B cell (primary cell): Measurements from ENCODE around the gene MAP3K2. TPM values are rescaled to one million over a fixed set of nuclear protein-coding genes. Genes with fewer than 3 reads are reported as not detected.

ENCODE experiments used
- ATAC-seq: fragments of 200-7000 bp; cut with Tn5 transposase; one replicate; pipeline ENCODE4 v1.10.0; 2021; ENCODE audit warnings: low read depth, mild to moderate bottlenecking, moderate number of reproducible peaks, moderate library complexity
- CTCF ChIA-PET: fragments of 350-600 bp; sonication (Branson Sonifier 250); formaldehyde crosslinking; loops from one replicate; lab custom pipeline; 2021; ENCODE audit warnings: antibody characterized with exemption, inconsistent platforms; lab: Charles Lee
- POLR2A ChIA-PET: fragments of 350-600 bp; sonication (Branson Sonifier 250); formaldehyde crosslinking; loops from one replicate; lab custom pipeline; 2021; ENCODE audit warnings: antibody characterized with exemption; lab: Charles Lee
- DNase-seq: peaks from one replicate; pipeline ENCODE4 v3.0.0; 2013
- H2AFZ ChIP-seq: 2 replicates; pipeline ENCODE4 v1.6.1; 2012; ENCODE audit warnings: mild to moderate bottlenecking, low read depth, low read length; ENCODE audit not compliant: insufficient read depth, poor library complexity, severe bottlenecking
- H3K27ac ChIP-seq, 2 donors: 1 replicate in 1 of 2; 2 replicates in 1 of 2; pipeline ENCODE4 v1.5.1; 2012 to 2013; ENCODE audit warnings: low read length in 2 of 2, mild to moderate bottlenecking in 2 of 2, moderate library complexity in 1 of 2
- H3K27me3 ChIP-seq, 4 experiments: fragments of 200-600 bp in 1 of 4; sonication (generic) in 1 of 4; replicated peaks in 1 of 4; 1 replicate in 2 of 4; 2 replicates in 2 of 4; pipeline versions ENCODE4 v1.6.1 to v1.7.0; 2013 to 2016; ENCODE audit warnings: low read length in 3 of 4, mild to moderate bottlenecking in 2 of 4, mixed read lengths in 1 of 4, moderate library complexity in 1 of 4; ENCODE audit not compliant: insufficient read depth in 4 of 4, control insufficient read depth in 3 of 4; ENCODE audit errors: control extremely low read depth in 1 of 4
- H3K36me3 ChIP-seq, 2 experiments: replicated peaks in 1 of 2; 1 replicate in 1 of 2; 2 replicates in 1 of 2; pipeline versions ENCODE4 v1.6.1 to v1.7.1; 2013; ENCODE audit warnings: low read length in 1 of 2; ENCODE audit not compliant: insufficient read depth in 2 of 2, control insufficient read depth in 1 of 2; ENCODE audit errors: control extremely low read depth in 1 of 2, extremely low read depth in 1 of 2
- H3K4me1 ChIP-seq, 2 donors: fragments of 200-600 bp in 1 of 2; sonication (generic) in 1 of 2; 1 replicate in 1 of 2; 2 replicates in 1 of 2; pipeline versions ENCODE4 v1.5.1 to v1.6.1; 2013 to 2017; ENCODE audit warnings: low read length in 2 of 2; ENCODE audit not compliant: control insufficient read depth in 2 of 2, insufficient read depth in 2 of 2
- H3K4me2 ChIP-seq: replicated peaks from 2 replicates; pipeline ENCODE3; 2012; ENCODE audit warnings: mild to moderate bottlenecking, low read depth, low read length; ENCODE audit not compliant: poor library complexity, severe bottlenecking
- H3K4me3 ChIP-seq, 5 experiments: fragments of 200-600 bp in 1 of 5; sonication (generic) in 1 of 5; 1 replicate in 3 of 5; 2 replicates in 2 of 5; pipeline versions ENCODE4 v1.5.1 to v1.7.0; 2011 to 2016; ENCODE audit warnings: low read length in 4 of 5, mild to moderate bottlenecking in 4 of 5, low read depth in 2 of 5, control low read depth in 1 of 5, moderate library complexity in 1 of 5; ENCODE audit not compliant: insufficient read depth in 1 of 5; ENCODE audit errors: control extremely low read depth in 1 of 5, extremely low read depth in 1 of 5
- H3K79me2 ChIP-seq: fragments of 200-600 bp; sonication (generic); one replicate; pipeline ENCODE4 v1.6.0; 2016; ENCODE audit warnings: low read length; ENCODE audit not compliant: control insufficient read depth, insufficient read depth
- H3K9ac ChIP-seq: fragments of 200-600 bp; sonication (generic); 2 replicates; pipeline ENCODE4 v1.6.1; 2017; ENCODE audit warnings: mild to moderate bottlenecking, low read length, moderate library complexity
- H3K9me3 ChIP-seq, 3 donors: one replicate each; pipeline versions ENCODE4 v1.6.1 to v1.7.1; 2013; ENCODE audit warnings: low read length in 2 of 3; ENCODE audit not compliant: control insufficient read depth in 2 of 3, insufficient read depth in 1 of 3; ENCODE audit errors: control extremely low read depth in 1 of 3
- H4K20me1 ChIP-seq: 2 replicates; pipeline ENCODE4 v1.6.0; 2012; ENCODE audit warnings: mild to moderate bottlenecking, low read length; ENCODE audit not compliant: insufficient read depth, control insufficient read depth, poor library complexity, severe bottlenecking
- H3K27ac Mint-ChIP-seq: one replicate; pipeline ENCODE4 v1.8.0; 2021; ENCODE audit warnings: mixed read lengths
- H3K27me3 Mint-ChIP-seq: one replicate; pipeline ENCODE4 v1.8.0; 2021; ENCODE audit warnings: mixed read lengths
- H3K4me1 Mint-ChIP-seq: one replicate; pipeline ENCODE4 v1.8.0; 2021; ENCODE audit warnings: mixed read lengths
- H3K4me3 Mint-ChIP-seq: one replicate; pipeline ENCODE4 v1.8.0; 2021; ENCODE audit warnings: mixed read lengths
- H3K9me3 Mint-ChIP-seq: one replicate; pipeline ENCODE4 v1.8.0; 2022; ENCODE audit warnings: mixed read lengths; ENCODE audit not compliant: insufficient read depth
- EZH2 ChIP-seq: IDR thresholded peaks from 2 replicates; pipeline ENCODE4 v1.6.1; 2012; ENCODE audit warnings: borderline replicate concordance, low read depth, mild to moderate bottlenecking, moderate library complexity, low read length; ENCODE audit not compliant: insufficient read depth, poor library complexity, severe bottlenecking
- WGBS: methylation state at CpG from one replicate; pipeline ENCODE4 v1.1.5; 2013; ENCODE audit warnings: missing lambda C conversion rate; ENCODE audit not compliant: insufficient coverage; 5-methylcytosine and 5-hydroxymethylcytosine counted together
- intact Hi-C: fragments of 100-400 bp; cut with micrococcal nuclease; formaldehyde crosslinking; loops from one replicate; pipeline ENCODE4 v1.10.0; 2022
- polyA plus RNA-seq: library from polyadenylated mRNA; depleted of rRNA; stranded (reverse); fragments of >200 nt; gene quantifications from 2 replicates; pipeline ENCODE4 v1.2.3, GENCODE V29; 2012
- total RNA-seq, 2 donors: library from RNA; stranded (reverse); fragments of 120-200 nt in 1 of 2; gene quantifications; 1 replicate in 1 of 2; 2 replicates in 1 of 2; pipeline versions ENCODE4 v1.2.3 to v1.2.4, GENCODE V29; 2013 to 2022
- TF ChIP-seq, protein P1 (sequence below): fragments of 200-600 bp; IDR thresholded peaks from one replicate; pipeline ENCODE4 v1.8.0; 2022; ENCODE audit warnings: antibody characterized with exemption, mild to moderate bottlenecking

The MAP3K2 gene
- total and polyA plus RNA-seq, 2 donors (not counting 1 experiment from before 2014, with no cell fraction given): 9.9 to 118 TPM

DNA sequence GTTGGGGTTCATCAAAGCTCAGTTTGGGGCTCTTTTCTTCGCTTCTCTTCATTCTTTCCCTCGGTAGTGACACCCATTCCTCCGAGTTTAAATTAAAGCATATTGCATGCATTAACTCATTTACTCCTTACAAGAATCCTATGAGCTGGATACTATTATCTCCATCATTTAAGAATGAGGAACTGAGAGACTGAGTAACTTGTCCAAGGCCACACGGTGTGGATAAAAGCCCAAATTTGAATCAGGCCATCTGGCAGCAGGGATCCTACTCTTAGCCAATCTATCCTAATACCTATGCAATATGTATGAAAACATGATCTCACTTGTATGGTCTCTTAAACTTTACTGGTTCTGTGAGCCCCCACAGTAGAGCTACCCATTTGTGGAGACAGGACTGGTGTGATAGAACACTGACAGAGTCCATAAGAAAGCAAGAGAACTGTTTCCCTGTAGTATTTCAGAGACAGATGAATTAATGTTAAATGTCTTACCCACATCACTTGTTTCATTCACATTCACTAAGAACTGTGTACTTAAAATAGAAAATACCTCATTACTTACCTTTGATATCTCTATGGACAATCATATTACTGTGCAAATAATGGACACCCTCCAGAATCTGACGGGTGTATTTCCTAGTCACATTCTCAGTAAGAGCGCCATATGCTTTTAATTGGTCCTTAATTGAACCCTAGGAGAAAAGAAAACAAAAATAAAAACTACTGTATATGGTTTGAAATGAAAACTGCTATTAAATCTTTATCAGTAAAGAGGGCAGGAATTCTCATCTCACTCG is 73.4 kb downstream of the MAP3K2 start:
- Histone ChIP-seq H3K4me3 (no peak overlapping the region), H3K4me2 (no peak overlapping the region), H3K9me3 (no peaks in the 10 kb centered on the region), H2AFZ (no peak overlapping the region), H3K27me3 (no peaks in the 10 kb centered on the region), H3K9ac (no peak overlapping the region), H3K4me1 (peaks cover 10 to 14% of the 10 kb centered on the region in 2 donors), H3K79me2 (no peaks in the 10 kb centered on the region), H3K27ac (no peak overlapping the region), H4K20me1 (no peaks in the 10 kb centered on the region), H3K36me3 (peaks cover 38 to 70% of the 10 kb centered on the region in 2 experiments)
- peaks cover 18% of the 10 kb centered on the region for H3K4me1 Mint-ChIP-seq
- CTCF ChIA-PET: interaction anchor here (1.8 to 4.7 kb wide), 2 partner anchors 101 to 165 kb away, joined by 8 to 23 read pairs; no protein-coding TSS in a partner anchor
- H3K9me3 Mint-ChIP-seq: no peaks in the 10 kb centered on the region
- TF ChIP-seq, protein P1, sequence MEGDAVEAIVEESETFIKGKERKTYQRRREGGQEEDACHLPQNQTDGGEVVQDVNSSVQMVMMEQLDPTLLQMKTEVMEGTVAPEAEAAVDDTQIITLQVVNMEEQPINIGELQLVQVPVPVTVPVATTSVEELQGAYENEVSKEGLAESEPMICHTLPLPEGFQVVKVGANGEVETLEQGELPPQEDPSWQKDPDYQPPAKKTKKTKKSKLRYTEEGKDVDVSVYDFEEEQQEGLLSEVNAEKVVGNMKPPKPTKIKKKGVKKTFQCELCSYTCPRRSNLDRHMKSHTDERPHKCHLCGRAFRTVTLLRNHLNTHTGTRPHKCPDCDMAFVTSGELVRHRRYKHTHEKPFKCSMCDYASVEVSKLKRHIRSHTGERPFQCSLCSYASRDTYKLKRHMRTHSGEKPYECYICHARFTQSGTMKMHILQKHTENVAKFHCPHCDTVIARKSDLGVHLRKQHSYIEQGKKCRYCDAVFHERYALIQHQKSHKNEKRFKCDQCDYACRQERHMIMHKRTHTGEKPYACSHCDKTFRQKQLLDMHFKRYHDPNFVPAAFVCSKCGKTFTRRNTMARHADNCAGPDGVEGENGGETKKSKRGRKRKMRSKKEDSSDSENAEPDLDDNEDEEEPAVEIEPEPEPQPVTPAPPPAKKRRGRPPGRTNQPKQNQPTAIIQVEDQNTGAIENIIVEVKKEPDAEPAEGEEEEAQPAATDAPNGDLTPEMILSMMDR: no peak
- no peak for TF ChIP-seq EZH2
- DNase-seq: no peak
- POLR2A ChIA-PET: no interaction called here
- no peak overlapping the region for H3K27ac Mint-ChIP-seq
- H3K4me3 Mint-ChIP-seq: no peak overlapping the region
- ATAC-seq: no peak
- WGBS: no CpG with 5 or more reads among the region's 7 CpGs
- intact Hi-C loops: no loop called here
- H3K27me3 Mint-ChIP-seq: no peaks in the 10 kb centered on the region

DNA sequence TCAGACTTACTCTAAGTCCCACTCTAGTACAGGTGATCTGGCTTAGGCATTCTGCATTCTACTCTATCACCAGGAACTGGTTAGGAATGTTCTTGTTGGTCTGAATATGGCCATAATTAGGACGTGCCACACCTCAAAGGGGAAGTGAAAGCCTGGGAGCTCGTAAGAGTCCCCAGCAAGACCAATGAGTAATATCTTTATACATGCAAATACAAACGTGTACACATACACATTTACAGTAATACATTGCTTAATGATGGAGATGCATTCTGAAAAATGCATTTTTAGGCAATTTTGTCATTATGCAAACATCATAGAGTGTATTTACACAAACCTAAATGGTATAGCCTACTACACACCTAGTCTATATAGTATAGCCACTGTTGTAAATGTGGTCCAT is 74.4 kb downstream of the MAP3K2 start:
- H3K27me3 Mint-ChIP-seq: no peaks in the 10 kb centered on the region
- H3K4me1 ChIP-seq: peaks cover 10 to 14% of the 10 kb centered on the region in 2 donors
- ChIA-PET POLR2A (interaction anchor here (1.3 kb wide), 1 partner anchor 19 kb away, joined by 3 read pairs; the partner anchor contains the start of gene ERCC3), CTCF (interaction anchor here (0.7 to 4.7 kb wide), 3 partner anchors 12 to 166 kb away, joined by 3 to 23 read pairs (median 8); no protein-coding TSS in a partner anchor)
- no peak overlapping the region for H3K4me3 Mint-ChIP-seq
- H4K20me1 ChIP-seq: no peaks in the 10 kb centered on the region
- no peak overlapping the region for H3K4me3 ChIP-seq
- WGBS: no CpG with 5 or more reads among the region's 3 CpGs
- ATAC-seq: peak; percentile 80
- peaks cover 42 to 68% of the 10 kb centered on the region in 2 experiments for H3K36me3 ChIP-seq
- H3K27ac Mint-ChIP-seq: peak overlapping the region; percentile 55
- H3K9ac ChIP-seq: no peak overlapping the region
- H3K79me2 ChIP-seq: no peaks in the 10 kb centered on the region
- H3K27ac ChIP-seq: no peak overlapping the region
- H3K4me1 Mint-ChIP-seq: peaks cover 18% of the 10 kb centered on the region
- no peaks in the 10 kb centered on the region for H3K9me3 Mint-ChIP-seq
- H3K9me3 ChIP-seq: no peaks in the 10 kb centered on the region
- DNase-seq: peak; percentile 62
- no peak overlapping the region for H2AFZ ChIP-seq
- H3K27me3 ChIP-seq: no peaks in the 10 kb centered on the region
- H3K4me2 ChIP-seq: no peak overlapping the region
- TF ChIP-seq EZH2: no peak
- TF ChIP-seq, protein P1: no peak
- intact Hi-C loops: no loop called here
